ENCODE results near the gene PRR5.
A peak's percentile ranks its signal among the peaks of the same experiment; 100 is the strongest.
"Not testable (repeated sequence)": the region's sequence is repeated elsewhere in the genome, so short reads cannot be mapped to it uniquely, and the experiment has no call there.

The PRR5 gene

GRCh38 chr22:44737406-44738346 lies 35.7 kb downstream of the PRR5 start:
- DNase-seq = no peak

- DNase-seq = no peak
These were observed 36.3 kb downstream of the PRR5 start for GRCh38 chr22:44738347-44738715.

GRCh38 chr22:44739024-44739423 lies 37.0 kb downstream of the PRR5 start:
- DNase-seq = no peak

GRCh38 chr22:44739666-44740065 lies 37.7 kb downstream of the PRR5 start:
- not testable (repeated sequence) for DNase-seq

- DNase-seq = no peak
These were observed 38.3 kb downstream of the PRR5 start for GRCh38 chr22:44740307-44740706.

- no peak for DNase-seq
These were observed 39.9 kb downstream of the PRR5 start for GRCh38 chr22:44741929-44742328.

- no peak for DNase-seq
These were observed 41.2 kb downstream of the PRR5 start for GRCh38 chr22:44743247-44743646.

- no peak for DNase-seq
These were observed 41.8 kb downstream of the PRR5 start for GRCh38 chr22:44743804-44744211.

GRCh38 chr22:44745853-44746789 lies 44.1 kb downstream of the PRR5 start:
- no peak for DNase-seq

GRCh38 chr22:44747784-44748127 lies 45.8 kb downstream of the PRR5 start:
- not testable (repeated sequence) for DNase-seq

GRCh38 chr22:44748524-44748923 lies 46.5 kb downstream of the PRR5 start:
- DNase-seq = no peak

- DNase-seq = no peak
These were observed 48.5 kb downstream of the PRR5 start for GRCh38 chr22:44750481-44750880.

- no peak for DNase-seq
These were observed 50.5 kb downstream of the PRR5 start, which contains the start of gene ARHGAP8 for GRCh38 chr22:44752285-44753188. ARHGAP8 (plus strand) TSS chr22:44752575; CDS start chr22:44786528, 33,953 bp downstream.

GRCh38 chr22:44753189-44754042 lies 51.4 kb downstream of the PRR5 start:
- DNase-seq = no peak

GRCh38 chr22:44754998-44755397 lies 53.0 kb downstream of the PRR5 start:
- DNase-seq = no peak

- DNase-seq = no peak
These were observed 53.4 kb downstream of the PRR5 start for GRCh38 chr22:44755417-44755816.

- no peak for DNase-seq
These were observed 54.0 kb downstream of the PRR5 start for GRCh38 chr22:44755956-44756361.

- peak; percentile 83 for DNase-seq
These were observed 56.5 kb downstream of the PRR5 start for GRCh38 chr22:44758344-44758973.

- no peak for DNase-seq
These were observed 57.0 kb downstream of the PRR5 start for GRCh38 chr22:44759001-44759400.

- DNase-seq = no peak
These were observed 57.7 kb downstream of the PRR5 start for GRCh38 chr22:44759430-44760310.
